Measurements from ENCODE around the gene CLMN.

GRCh38 chr14:95307402-95308041 is 12.2 kb downstream of the CLMN start:
- no peak for TF ChIP-seq EZH2 (IDR thresholded peaks at IDR 0.05; ENCODE audit: borderline replicate concordance, insufficient read depth, low read length, poor library complexity, severe bottlenecking)
- no peak for TF ChIP-seq CTCF (IDR thresholded peaks at IDR 0.05; ENCODE audit: poor library complexity, severe bottlenecking)
- no peak for TF ChIP-seq EP300 (conservative IDR thresholded peaks at IDR 0.05; ENCODE audit: poor library complexity, severe bottlenecking)

Data from neural cell (in vitro differentiated cells).